ENCODE results near the gene USP34. TPM values are rescaled to one million over a fixed set of nuclear protein-coding genes. Genes with fewer than 3 reads are reported as not detected.

The USP34 gene
- total RNA-seq, 5 donors from 2014 or later (not counting 1 experiment from before 2014, with no cell fraction given): 118 to 193 (median 132) TPM

DNA sequence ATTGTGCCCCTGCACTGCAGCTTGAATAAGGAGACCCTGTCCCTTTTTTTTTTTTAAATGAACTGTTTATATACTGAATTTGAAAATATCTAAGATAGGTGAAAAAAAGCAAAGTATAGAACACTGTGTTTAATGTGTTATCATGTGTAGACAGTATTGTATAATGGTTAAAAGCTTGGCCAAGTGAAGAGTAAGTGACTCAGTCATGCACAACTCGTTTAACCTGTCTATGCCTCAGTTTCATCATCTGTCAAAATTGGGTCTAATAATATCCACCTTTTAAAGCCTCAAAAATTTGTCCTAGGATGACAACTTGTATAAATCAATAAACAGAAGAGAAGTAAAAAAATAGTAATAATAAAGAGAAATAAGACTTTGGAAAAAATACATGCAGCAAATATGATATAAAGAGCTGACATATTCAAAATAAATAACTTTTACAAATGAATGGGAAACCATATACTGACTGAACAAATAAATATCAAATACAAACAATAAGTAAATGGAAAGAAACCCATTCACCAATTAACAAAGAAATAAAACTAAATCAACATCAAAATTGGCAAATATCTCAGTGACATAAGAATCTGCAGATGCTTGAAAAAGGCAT is 195.2 kb downstream of the USP34 start:
- WGBS (ENCODE audit: insufficient coverage): no CpG with 5 or more reads among the region's 1 CpG
- Mint-ChIP-seq H3K4me1 (no peaks in the 10 kb centered on the region), H3K9me3 (no peaks in the 10 kb centered on the region), H3K36me3 (peaks cover 49% of the 10 kb centered on the region), H3K27ac (no peak overlapping the region), H3K4me3 (no peak overlapping the region), H3K27me3 (no peaks in the 10 kb centered on the region)
- H3K9me3 ChIP-seq: no peaks in the 10 kb centered on the region
- ChIA-PET POLR2A (no interaction called here), CTCF (no interaction called here)
- no peak for ATAC-seq (replicated peaks in 1 of 4)
- DNase-seq: no peak
- no peaks in the 10 kb centered on the region for H3K27me3 ChIP-seq (replicated peaks in 1 of 2; ENCODE audit: control insufficient read depth in 2 of 2, extremely low read depth in 1 of 2, insufficient read depth in 2 of 2, low read length in 1 of 2)
- H3K36me3 ChIP-seq (ENCODE audit: control insufficient read depth in 2 of 2, extremely low read depth in 1 of 2, insufficient read depth in 1 of 2, low read length in 1 of 2): peaks cover 0 to 42% of the 10 kb centered on the region in 2 donors
- H3K27ac ChIP-seq (ENCODE audit: low read length): no peak overlapping the region
- H3K4me3 ChIP-seq (ENCODE audit: control insufficient read depth in 1 of 2, extremely low read depth in 1 of 2, low read length in 1 of 2): no peak overlapping the region
- no peaks in the 10 kb centered on the region for H3K4me1 ChIP-seq (ENCODE audit: control insufficient read depth in 1 of 2, extremely low read depth in 1 of 2, insufficient read depth in 2 of 2, low read length in 2 of 2)

DNA sequence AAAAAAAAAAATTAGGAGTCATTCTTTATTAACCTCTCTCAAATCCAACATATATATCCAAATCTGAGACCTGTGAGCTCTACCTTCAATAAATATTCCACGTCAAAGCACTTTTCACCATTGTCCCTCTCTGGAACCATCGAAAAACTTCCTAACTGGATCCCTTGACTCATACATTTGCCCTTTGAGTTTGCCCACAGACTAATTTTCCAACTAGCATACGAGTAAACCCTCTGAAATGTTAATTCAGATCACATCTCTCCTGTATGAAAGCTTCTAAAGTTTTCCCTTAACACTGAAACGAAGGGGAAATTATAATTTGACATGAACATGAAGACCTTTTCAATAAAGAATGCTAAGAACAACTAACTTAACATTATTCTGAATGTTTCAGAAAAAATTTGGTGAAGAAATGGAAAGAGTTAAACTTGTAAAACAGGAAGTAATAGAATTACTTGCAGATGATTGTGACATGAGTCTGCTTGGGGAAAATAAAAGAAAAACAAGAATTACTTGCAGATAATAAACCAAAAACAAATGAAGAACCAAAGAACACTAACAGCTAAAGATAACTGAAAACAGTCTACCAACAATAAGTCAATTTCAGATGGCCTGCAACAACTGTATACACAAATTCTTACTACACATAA is 198.3 kb downstream of the USP34 start:
- ChIA-PET CTCF (no interaction called here), POLR2A (no interaction called here)
- H3K27me3 Mint-ChIP-seq: no peaks in the 10 kb centered on the region
- H3K27ac ChIP-seq (ENCODE audit: low read length): no peak overlapping the region
- no peaks in the 10 kb centered on the region for H3K9me3 ChIP-seq
- H3K4me1 ChIP-seq (ENCODE audit: control insufficient read depth in 1 of 2, extremely low read depth in 1 of 2, insufficient read depth in 2 of 2, low read length in 2 of 2): no peaks in the 10 kb centered on the region
- H3K36me3 Mint-ChIP-seq: peaks cover 41% of the 10 kb centered on the region
- no peak for DNase-seq
- ATAC-seq (replicated peaks in 1 of 4): no peak
- no peaks in the 10 kb centered on the region for H3K9me3 Mint-ChIP-seq
- H3K36me3 ChIP-seq (ENCODE audit: control insufficient read depth in 2 of 2, extremely low read depth in 1 of 2, insufficient read depth in 1 of 2, low read length in 1 of 2): peaks cover 0 to 42% of the 10 kb centered on the region in 2 donors
- peak overlapping the region in 1 of 2 donors; percentile 17 for H3K27ac Mint-ChIP-seq
- no peaks in the 10 kb centered on the region for H3K4me1 Mint-ChIP-seq
- H3K4me3 ChIP-seq (ENCODE audit: control insufficient read depth in 1 of 2, extremely low read depth in 1 of 2, low read length in 1 of 2): no peak overlapping the region
- H3K27me3 ChIP-seq (replicated peaks in 1 of 2; ENCODE audit: control insufficient read depth in 2 of 2, extremely low read depth in 1 of 2, insufficient read depth in 2 of 2, low read length in 1 of 2): no peaks in the 10 kb centered on the region
- no peak overlapping the region for H3K4me3 Mint-ChIP-seq
- WGBS (ENCODE audit: insufficient coverage): 75% methylated on average over 3 of the region's 4 CpGs

DNA sequence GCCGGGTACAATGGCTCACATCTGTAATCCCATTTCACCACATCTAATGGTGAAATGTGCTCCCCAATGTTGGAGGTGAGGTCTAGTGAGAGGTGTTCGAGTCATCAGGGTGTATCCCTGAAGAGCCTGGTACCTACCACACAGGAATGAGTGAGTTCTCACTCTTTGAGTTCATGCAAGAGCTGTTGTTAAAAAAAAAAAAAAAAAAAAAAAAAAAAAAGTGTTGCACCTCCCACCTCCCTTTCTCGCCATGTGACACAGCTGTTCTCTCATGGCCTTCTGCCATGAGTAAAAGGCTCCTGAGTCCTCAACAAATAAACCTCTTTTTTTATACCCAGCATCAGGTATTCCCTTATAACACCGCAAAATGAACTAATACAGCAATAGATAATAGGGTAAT is 202.6 kb downstream of the USP34 start:
- Histone ChIP-seq H3K9me3 (no peaks in the 10 kb centered on the region), H3K27ac (ENCODE audit: low read length) (no peak overlapping the region), H3K4me1 (ENCODE audit: control insufficient read depth in 1 of 2, extremely low read depth in 1 of 2, insufficient read depth in 2 of 2, low read length in 2 of 2) (no peaks in the 10 kb centered on the region), H3K27me3 (replicated peaks in 1 of 2; ENCODE audit: control insufficient read depth in 2 of 2, extremely low read depth in 1 of 2, insufficient read depth in 2 of 2, low read length in 1 of 2) (no peaks in the 10 kb centered on the region), H3K36me3 (ENCODE audit: control insufficient read depth in 2 of 2, extremely low read depth in 1 of 2, insufficient read depth in 1 of 2, low read length in 1 of 2) (peaks cover 9 to 51% of the 10 kb centered on the region in 2 donors), H3K4me3 (ENCODE audit: control insufficient read depth in 1 of 2, extremely low read depth in 1 of 2, low read length in 1 of 2) (no peak overlapping the region)
- no peaks in the 10 kb centered on the region for H3K4me1 Mint-ChIP-seq
- no peaks in the 10 kb centered on the region for H3K9me3 Mint-ChIP-seq
- no peaks in the 10 kb centered on the region for H3K27me3 Mint-ChIP-seq
- ChIA-PET CTCF (no interaction called here), POLR2A (interaction anchor here in 1 of 2 donors (0.6 kb wide), 2 partner anchors 9 to 638 kb away, joined by 8 to 14 read pairs; no protein-coding TSS in a partner anchor)
- H3K27ac Mint-ChIP-seq: no peak overlapping the region
- no peak for ATAC-seq (replicated peaks in 1 of 4)
- DNase-seq: no peak
- H3K4me3 Mint-ChIP-seq: no peak overlapping the region
- H3K36me3 Mint-ChIP-seq: peaks cover 50% of the 10 kb centered on the region
- no CpG with 5 or more reads among the region's 4 CpGs for WGBS (ENCODE audit: insufficient coverage)

DNA sequence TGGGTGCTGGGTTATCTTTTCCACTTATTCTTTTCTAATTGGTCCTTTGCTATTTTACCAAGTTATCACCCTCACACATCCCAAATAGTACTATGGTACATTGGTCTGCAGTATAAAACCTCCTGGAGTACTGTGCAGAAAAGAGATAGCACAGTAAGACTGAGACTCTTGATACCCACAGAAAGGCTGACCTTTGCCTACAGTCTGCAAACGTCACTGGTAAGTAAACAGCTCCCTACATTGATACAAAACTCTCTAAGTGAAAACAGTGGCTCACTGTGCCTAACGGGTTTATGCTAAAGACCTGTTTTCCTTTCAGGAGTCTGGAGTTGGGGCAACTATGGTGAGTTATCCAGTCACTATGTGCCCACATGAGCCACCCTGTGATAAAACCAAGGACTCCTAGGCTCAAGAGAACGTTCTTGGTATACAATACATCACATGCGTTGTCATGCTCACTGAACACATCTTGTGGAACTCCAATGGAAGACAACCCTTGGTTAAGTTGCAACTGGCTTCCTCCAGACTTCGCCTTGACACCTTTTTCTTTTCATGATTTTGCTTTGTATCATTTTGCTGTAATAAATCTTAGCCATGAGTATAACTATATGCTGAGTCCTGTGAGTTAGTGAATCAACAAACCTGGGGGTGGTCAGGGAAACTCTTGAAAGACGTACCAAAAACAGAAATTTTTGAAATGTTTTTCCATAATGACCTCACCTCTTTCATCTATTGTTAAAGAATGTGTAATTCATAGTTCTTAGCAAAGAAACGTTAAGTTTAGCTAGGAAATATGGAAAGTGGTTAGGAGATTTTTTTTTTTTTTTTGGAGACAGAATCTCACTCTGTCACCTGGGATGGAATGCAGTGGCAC is 204.0 kb downstream of the USP34 start:
- ChIA-PET CTCF (no interaction called here), POLR2A (no interaction called here)
- no peaks in the 10 kb centered on the region for H3K4me1 ChIP-seq (ENCODE audit: control insufficient read depth in 1 of 2, extremely low read depth in 1 of 2, insufficient read depth in 2 of 2, low read length in 2 of 2)
- Mint-ChIP-seq H3K36me3 (peaks cover 51% of the 10 kb centered on the region), H3K27ac (no peak overlapping the region), H3K4me1 (no peaks in the 10 kb centered on the region), H3K9me3 (no peaks in the 10 kb centered on the region), H3K4me3 (no peak overlapping the region), H3K27me3 (no peaks in the 10 kb centered on the region)
- H3K4me3 ChIP-seq (ENCODE audit: control insufficient read depth in 1 of 2, extremely low read depth in 1 of 2, low read length in 1 of 2): no peak overlapping the region
- 89% methylated on average over 3 of the region's 7 CpGs for WGBS (ENCODE audit: insufficient coverage)
- no peak for ATAC-seq (replicated peaks in 1 of 4)
- H3K36me3 ChIP-seq (ENCODE audit: control insufficient read depth in 2 of 2, extremely low read depth in 1 of 2, insufficient read depth in 1 of 2, low read length in 1 of 2): peaks cover 9 to 50% of the 10 kb centered on the region in 2 donors
- no peaks in the 10 kb centered on the region for H3K9me3 ChIP-seq
- H3K27ac ChIP-seq (ENCODE audit: low read length): no peak overlapping the region
- H3K27me3 ChIP-seq (replicated peaks in 1 of 2; ENCODE audit: control insufficient read depth in 2 of 2, extremely low read depth in 1 of 2, insufficient read depth in 2 of 2, low read length in 1 of 2): no peaks in the 10 kb centered on the region
- DNase-seq: no peak

DNA sequence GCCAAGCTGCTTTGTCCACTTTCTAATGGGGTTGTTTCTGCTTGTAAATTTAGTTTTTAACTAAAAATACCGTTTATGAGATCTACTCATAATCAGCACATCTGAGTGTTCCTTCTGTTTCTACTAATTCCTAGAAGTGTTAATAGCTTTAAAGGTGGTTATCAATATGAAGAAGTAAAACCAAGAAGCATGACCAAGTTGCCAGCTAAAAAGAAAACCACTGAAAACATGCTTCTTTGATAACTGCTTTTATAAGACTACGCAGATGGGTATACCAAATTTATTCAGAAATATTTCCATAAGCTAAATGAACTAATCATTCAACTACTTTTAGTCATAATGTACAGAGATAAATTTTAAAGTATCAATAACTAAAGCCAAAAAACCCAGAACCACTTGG is 207.1 kb downstream of the USP34 start:
- H3K9me3 Mint-ChIP-seq: no peaks in the 10 kb centered on the region

DNA sequence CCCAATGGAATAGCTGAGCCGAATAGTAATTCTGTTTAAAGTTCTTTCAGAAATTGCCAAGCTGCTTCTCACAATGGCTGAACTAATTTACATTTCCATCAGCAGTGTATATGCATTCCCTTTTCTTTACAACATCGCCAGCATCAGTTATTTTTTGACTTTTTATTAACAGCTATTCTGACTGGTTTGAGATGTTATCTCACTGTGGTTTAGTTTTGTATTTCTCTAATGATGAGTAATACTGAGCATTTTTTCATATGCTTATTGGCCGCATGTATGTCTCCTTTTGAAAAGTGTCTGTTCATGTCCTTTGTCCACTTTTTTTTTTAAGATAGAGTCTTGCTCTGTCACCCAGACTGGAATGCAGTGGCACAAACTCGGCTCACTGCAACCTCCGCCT is 208.2 kb downstream of the USP34 start:
- no peaks in the 10 kb centered on the region for H3K4me1 ChIP-seq (ENCODE audit: control insufficient read depth in 1 of 2, extremely low read depth in 1 of 2, insufficient read depth in 2 of 2, low read length in 2 of 2)

More for the DNA sequence above, 207.1 kb downstream of the USP34 start:
- ChIA-PET POLR2A (no interaction called here), CTCF (no interaction called here)
- Histone ChIP-seq H3K36me3 (ENCODE audit: control insufficient read depth in 2 of 2, extremely low read depth in 1 of 2, insufficient read depth in 1 of 2, low read length in 1 of 2) (peaks cover 9 to 45% of the 10 kb centered on the region in 2 donors), H3K4me3 (ENCODE audit: control insufficient read depth in 1 of 2, extremely low read depth in 1 of 2, low read length in 1 of 2) (no peak overlapping the region), H3K9me3 (no peaks in the 10 kb centered on the region), H3K4me1 (ENCODE audit: control insufficient read depth in 1 of 2, extremely low read depth in 1 of 2, insufficient read depth in 2 of 2, low read length in 2 of 2) (no peaks in the 10 kb centered on the region), H3K27ac (ENCODE audit: low read length) (no peak overlapping the region), H3K27me3 (replicated peaks in 1 of 2; ENCODE audit: control insufficient read depth in 2 of 2, extremely low read depth in 1 of 2, insufficient read depth in 2 of 2, low read length in 1 of 2) (no peaks in the 10 kb centered on the region)
- DNase-seq (no peak), ATAC-seq (replicated peaks in 1 of 4) (no peak)
- H3K36me3 Mint-ChIP-seq: peaks cover 51% of the 10 kb centered on the region
- no peak overlapping the region for H3K4me3 Mint-ChIP-seq
- no peaks in the 10 kb centered on the region for H3K4me1 Mint-ChIP-seq
- no CpG with 5 or more reads among the region's 2 CpGs for WGBS (ENCODE audit: insufficient coverage)
- no peaks in the 10 kb centered on the region for H3K27me3 Mint-ChIP-seq
- H3K27ac Mint-ChIP-seq: no peak overlapping the region

More for the DNA sequence above, 208.2 kb downstream of the USP34 start:
- Histone ChIP-seq H3K9me3 (no peaks in the 10 kb centered on the region), H3K4me3 (ENCODE audit: control insufficient read depth in 1 of 2, extremely low read depth in 1 of 2, low read length in 1 of 2) (no peak overlapping the region), H3K36me3 (ENCODE audit: control insufficient read depth in 2 of 2, extremely low read depth in 1 of 2, insufficient read depth in 1 of 2, low read length in 1 of 2) (peaks cover 9 to 50% of the 10 kb centered on the region in 2 donors), H3K27ac (ENCODE audit: low read length) (no peak overlapping the region), H3K27me3 (replicated peaks in 1 of 2; ENCODE audit: control insufficient read depth in 2 of 2, extremely low read depth in 1 of 2, insufficient read depth in 2 of 2, low read length in 1 of 2) (no peaks in the 10 kb centered on the region)
- H3K36me3 Mint-ChIP-seq: peaks cover 57% of the 10 kb centered on the region
- H3K4me1 Mint-ChIP-seq: no peaks in the 10 kb centered on the region
- H3K27me3 Mint-ChIP-seq: no peaks in the 10 kb centered on the region
- H3K9me3 Mint-ChIP-seq: no peaks in the 10 kb centered on the region
- DNase-seq (no peak), ATAC-seq (replicated peaks in 1 of 4) (no peak)
- H3K4me3 Mint-ChIP-seq: no peak overlapping the region
- POLR2A ChIA-PET: interaction anchor here in 1 of 2 donors (0.6 kb wide), 1 partner anchor 87 kb away, joined by 6 read pairs; no protein-coding TSS in a partner anchor
- no peak overlapping the region for H3K27ac Mint-ChIP-seq
- CTCF ChIA-PET: interaction anchor here in 1 of 2 donors (0.6 kb wide), 2 partner anchors 27 to 478 kb away, joined by 3 read pairs; no protein-coding TSS in a partner anchor
- WGBS (ENCODE audit: insufficient coverage): 63% methylated on average over 3 of the region's 5 CpGs

Data from T-cell (primary cell).